SU-DHL-6 (cell line): Measurements from ENCODE around the gene SLC1A3.

Experiments used
- EZH2phosphoT487 ChIP-seq: fragments of 200-600 bp; sonication (generic), shearing (Covaris generic); conservative IDR thresholded peaks from 2 replicates; pipeline ENCODE4 v1.6.1; 2018; ENCODE audit warnings: mild to moderate bottlenecking, antibody characterized with exemption, low read length, moderate library complexity, mixed read lengths
- TF ChIP-seq, protein P1 (sequence below): fragments of 200-600 bp; sonication (generic); IDR thresholded peaks from one replicate; pipeline ENCODE4 v1.5.1; 2017; ENCODE audit warnings: antibody characterized with exemption, mild to moderate bottlenecking, low read length, moderate library complexity; ENCODE audit not compliant: insufficient read depth, poor library complexity, severe bottlenecking

- TF ChIP-seq, protein P1, sequence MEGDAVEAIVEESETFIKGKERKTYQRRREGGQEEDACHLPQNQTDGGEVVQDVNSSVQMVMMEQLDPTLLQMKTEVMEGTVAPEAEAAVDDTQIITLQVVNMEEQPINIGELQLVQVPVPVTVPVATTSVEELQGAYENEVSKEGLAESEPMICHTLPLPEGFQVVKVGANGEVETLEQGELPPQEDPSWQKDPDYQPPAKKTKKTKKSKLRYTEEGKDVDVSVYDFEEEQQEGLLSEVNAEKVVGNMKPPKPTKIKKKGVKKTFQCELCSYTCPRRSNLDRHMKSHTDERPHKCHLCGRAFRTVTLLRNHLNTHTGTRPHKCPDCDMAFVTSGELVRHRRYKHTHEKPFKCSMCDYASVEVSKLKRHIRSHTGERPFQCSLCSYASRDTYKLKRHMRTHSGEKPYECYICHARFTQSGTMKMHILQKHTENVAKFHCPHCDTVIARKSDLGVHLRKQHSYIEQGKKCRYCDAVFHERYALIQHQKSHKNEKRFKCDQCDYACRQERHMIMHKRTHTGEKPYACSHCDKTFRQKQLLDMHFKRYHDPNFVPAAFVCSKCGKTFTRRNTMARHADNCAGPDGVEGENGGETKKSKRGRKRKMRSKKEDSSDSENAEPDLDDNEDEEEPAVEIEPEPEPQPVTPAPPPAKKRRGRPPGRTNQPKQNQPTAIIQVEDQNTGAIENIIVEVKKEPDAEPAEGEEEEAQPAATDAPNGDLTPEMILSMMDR: no peak
- TF ChIP-seq EZH2phosphoT487: no peak
Observed at GRCh38 chr5:36606036-36606427, 374 bp upstream of the SLC1A3 start.
